IMR-90 (cell line): ENCODE data around the gene PCIF1. TPM values are rescaled to one million over a fixed set of nuclear protein-coding genes. Genes with fewer than 3 reads are reported as not detected.

Experiments
- ATAC-seq: fragments of 200-7000 bp; cut with Tn5 transposase; 2 replicates; pipeline ENCODE4 v1.9.1; 2020; ENCODE audit warnings: low read depth, mild to moderate bottlenecking, moderate library complexity
- BruUV-seq: library from RNA; stranded (reverse); fragments of 400-500 nt; replicated peaks from 2 replicates; lab custom pipeline; 2021; lab: Mats Ljungman, UMichigan
- CTCF ChIA-PET: fragments of 300-600 bp; formaldehyde crosslinking; extraction: SDS; loops from one replicate; lab custom pipeline; 2021; ENCODE audit warnings: antibody characterized with exemption; lab: Yijun Ruan, JAX
- POLR2A ChIA-PET: fragments of 300-600 bp; sonication (Branson Sonifier 250); formaldehyde crosslinking; loops from one replicate; lab custom pipeline; 2022; ENCODE audit warnings: antibody characterized with exemption; ENCODE audit not compliant: unreplicated experiment; lab: Charles Lee
- DNase-seq: peaks from one replicate; pipeline ENCODE4 v3.0.0; 2013
- H2AFZ ChIP-seq: replicated peaks from 2 replicates; pipeline ENCODE3; 2013; ENCODE audit warnings: low read length, mild to moderate bottlenecking; ENCODE audit not compliant: poor library complexity
- H2AK5ac ChIP-seq: 2 replicates; pipeline ENCODE4 v1.6.1; 2013; ENCODE audit warnings: low read depth, low read length, inconsistent platforms
- H2AK9ac ChIP-seq: replicated peaks from 2 replicates; pipeline ENCODE3; 2013; ENCODE audit warnings: mild to moderate bottlenecking, low read depth, low read length, moderate library complexity; ENCODE audit not compliant: poor library complexity
- H2BK120ac ChIP-seq: 2 replicates; pipeline ENCODE4 v1.6.1; 2013; ENCODE audit warnings: low read depth, low read length, inconsistent platforms
- H2BK15ac ChIP-seq: 3 replicates; pipeline ENCODE4 v1.6.1; 2013; ENCODE audit warnings: low read depth, low read length, inconsistent platforms
- H2BK20ac ChIP-seq: 2 replicates; pipeline ENCODE4 v1.6.1; 2013; ENCODE audit warnings: low read depth, mild to moderate bottlenecking, inconsistent platforms, low read length, moderate library complexity
- H2BK5ac ChIP-seq: 2 replicates; pipeline ENCODE4 v1.6.1; 2013; ENCODE audit warnings: mild to moderate bottlenecking, low read depth, low read length, inconsistent platforms; ENCODE audit not compliant: poor library complexity, severe bottlenecking
- H3K14ac ChIP-seq: replicated peaks from 2 replicates; pipeline ENCODE4 v1.6.1; 2013; ENCODE audit warnings: low read depth, low read length, inconsistent platforms
- H3K18ac ChIP-seq: 2 replicates; pipeline ENCODE4 v1.6.1; 2013; ENCODE audit warnings: low read depth, low read length, control low read depth
- H3K23ac ChIP-seq: 2 replicates; pipeline ENCODE4 v1.6.1; 2013; ENCODE audit warnings: low read depth, low read length, inconsistent platforms
- H3K27ac ChIP-seq: 2 replicates; pipeline ENCODE4 v1.5.1; 2013; ENCODE audit warnings: mild to moderate bottlenecking, control low read depth, low read length; ENCODE audit not compliant: insufficient read depth
- H3K27me3 ChIP-seq: 2 replicates; pipeline ENCODE4 v1.6.1; 2013; ENCODE audit warnings: low read length; ENCODE audit not compliant: control insufficient read depth, insufficient read depth
- H3K36me3 ChIP-seq: 2 replicates; pipeline ENCODE4 v1.6.1; 2013; ENCODE audit warnings: low read length, mixed read lengths; ENCODE audit not compliant: control insufficient read depth, insufficient read depth
- H3K4ac ChIP-seq: 2 replicates; pipeline ENCODE4 v1.6.1; 2013; ENCODE audit warnings: low read depth, low read length, inconsistent platforms
- H3K4me1 ChIP-seq: 2 replicates; pipeline ENCODE4 v1.6.1; 2013; ENCODE audit warnings: low read length, mixed read lengths; ENCODE audit not compliant: control insufficient read depth, insufficient read depth
- H3K4me2 ChIP-seq: 2 replicates; pipeline ENCODE4 v1.6.1; 2013; ENCODE audit warnings: low read depth, mild to moderate bottlenecking, control low read depth, low read length, moderate library complexity
- H3K4me3 ChIP-seq: 2 replicates; pipeline ENCODE4 v1.5.1; 2013; ENCODE audit warnings: low read depth, mild to moderate bottlenecking, control low read depth, low read length, moderate library complexity; ENCODE audit not compliant: insufficient read depth
- H3K56ac ChIP-seq: 2 replicates; pipeline ENCODE4 v1.6.1; 2013; ENCODE audit warnings: low read length, inconsistent platforms; ENCODE audit not compliant: insufficient read depth; ENCODE audit errors: extremely low read depth
- H3K79me1 ChIP-seq, 2 experiments: 2 replicates each; pipeline ENCODE4 v1.6.1; 2013; ENCODE audit warnings: low read length in 2 of 2, inconsistent platforms in 1 of 2, low read depth in 1 of 2
- H3K9ac ChIP-seq: 2 replicates; pipeline ENCODE4 v1.6.1; 2013; ENCODE audit warnings: low read depth, low read length, control low read depth
- H3K9me1 ChIP-seq: 2 replicates; pipeline ENCODE4 v1.6.1; 2013; ENCODE audit warnings: low read length, inconsistent platforms; ENCODE audit not compliant: insufficient read depth
- H3K9me3 ChIP-seq: 2 replicates; pipeline ENCODE4 v1.6.1; 2013; ENCODE audit warnings: low read length; ENCODE audit not compliant: control insufficient read depth, insufficient read depth
- H4K20me1 ChIP-seq: 2 replicates; pipeline ENCODE4 v1.6.1; 2013; ENCODE audit warnings: low read length, inconsistent platforms; ENCODE audit not compliant: insufficient read depth
- H4K5ac ChIP-seq: 2 replicates; pipeline ENCODE4 v1.6.1; 2013; ENCODE audit warnings: mild to moderate bottlenecking, low read depth, low read length, control low read depth
- H4K8ac ChIP-seq, 2 experiments: 2 replicates each; pipeline ENCODE4 v1.6.1; 2013; ENCODE audit warnings: low read depth in 2 of 2, low read length in 2 of 2, control low read depth in 1 of 2, inconsistent platforms in 1 of 2
- H4K91ac ChIP-seq: 2 replicates; pipeline ENCODE4 v1.6.1; 2013; ENCODE audit warnings: low read depth, low read length, inconsistent platforms; ENCODE audit not compliant: insufficient read depth
- NFE2L2 ChIP-seq: fragments of 150-350 bp; IDR thresholded peaks from 2 replicates; pipeline ENCODE4 v1.6.1; 2016; ENCODE audit warnings: low read depth, mild to moderate bottlenecking, low read length
- POLR2A ChIP-seq: IDR thresholded peaks from 2 replicates; pipeline ENCODE4 v1.6.1; 2012; ENCODE audit warnings: mild to moderate bottlenecking, low read depth, low read length
- WGBS, 2 experiments: methylation state at CpG; one replicate each; pipeline versions ENCODE4 v1.1.5 to v1.1.7; 2013; ENCODE audit warnings: missing lambda C conversion rate in 2 of 2; ENCODE audit not compliant: insufficient read length in 1 of 2; ENCODE audit errors: extremely low coverage in 2 of 2; 5-methylcytosine and 5-hydroxymethylcytosine counted together
- dilution Hi-C: fragments of 300-500 bp; cut with HindIII; formaldehyde crosslinking; loops from one replicate; pipeline ENCODE4 v1.14.3; 2018; ENCODE audit warnings: low sequenced_read_pairs; ENCODE audit not compliant: unreplicated experiment
- in situ Hi-C: fragments of 300-500 bp; cut with MboI; formaldehyde crosslinking; loops from 3 replicates; pipeline ENCODE4 v1.14.3; 2019; ENCODE audit warnings: low sequenced_read_pairs, inconsistent platforms, mixed read lengths
- intact Hi-C: fragments of 100-400 bp; cut with micrococcal nuclease; formaldehyde crosslinking; loops from 2 replicates; pipeline ENCODE4 v1.10.0; 2022
- polyA plus RNA-seq, 3 experiments: library from polyadenylated mRNA; depleted of rRNA; stranded (reverse); fragments of >200 nt; gene quantifications; 2 replicates each; pipeline ENCODE4 v1.2.3, GENCODE V29; 2012; ENCODE audit warnings: low replicate concordance in 1 of 3
- total RNA-seq: library from RNA; depleted of rRNA; stranded (reverse); fragments of >200 nt; gene quantifications from 2 replicates; pipeline ENCODE4 v1.2.3, GENCODE V29; 2012
- TF ChIP-seq, protein P1 (sequence below): conservative IDR thresholded peaks from 2 replicates; pipeline ENCODE4 v1.5.1; 2012; ENCODE audit warnings: mild to moderate bottlenecking, low read depth, low read length, improper control_type of control experiment

Gene PCIF1
- total and polyA plus RNA-seq, 2 of the 4 experiments (the other 2 are of a cell fraction) = 5.4 to 18.3 TPM

- H2AFZ ChIP-seq = no peak overlapping the region
- H3K79me1 ChIP-seq = peaks cover 5% of the 10 kb centered on the region in 2 experiments; a peak in 2 of 4 replicates
- peaks cover 7% of the 10 kb centered on the region; the same call in 1 of the 2 replicates for H3K9me1 ChIP-seq
- no peak overlapping the region for H2BK20ac ChIP-seq
- in situ Hi-C loops (no loop called here), dilution Hi-C loops (no loop called here), intact Hi-C loops (no loop called here)
- H3K4me2 ChIP-seq = no peak overlapping the region
- H3K56ac ChIP-seq = no peak overlapping the region
- no TSS peak for BruUV-seq
- H3K23ac ChIP-seq = no peak overlapping the region
- H3K27ac ChIP-seq = no peak overlapping the region
- CTCF ChIA-PET = no interaction called here
- H3K4me3 ChIP-seq = no peak overlapping the region
- H3K36me3 ChIP-seq = peaks cover 67% of the 10 kb centered on the region
- no peak overlapping the region for H3K9ac ChIP-seq
- POLR2A ChIA-PET = interaction anchor here (0.5 kb wide), 1 partner anchor 22 kb away, joined by 7 read pairs; no protein-coding TSS in a partner anchor
- H3K4me1 ChIP-seq = no peaks in the 10 kb centered on the region
- no peak overlapping the region for H4K8ac ChIP-seq
- no peaks in the 10 kb centered on the region for H3K27me3 ChIP-seq
- 78% methylated on average over 6 of the region's 19 CpGs; no CpG with 5 or more reads in 1 of the 2 experiments for whole genome bisulfite sequencing, 2 experiments
- no peak overlapping the region for H2AK9ac ChIP-seq
- H3K18ac ChIP-seq = no peak overlapping the region
- no peak overlapping the region for H2AK5ac ChIP-seq
- H4K20me1 ChIP-seq = no peaks in the 10 kb centered on the region
- no peaks in the 10 kb centered on the region for H3K9me3 ChIP-seq
- H2BK120ac ChIP-seq = no peak overlapping the region
- no peak overlapping the region for H4K5ac ChIP-seq
- H2BK5ac ChIP-seq = no peak overlapping the region
- no peak for DNase-seq
- no peak overlapping the region for H2BK15ac ChIP-seq
- no peak overlapping the region for H3K4ac ChIP-seq
- no peak overlapping the region for H4K91ac ChIP-seq
- H3K14ac ChIP-seq = no peak overlapping the region
- ATAC-seq = no peak
- TF ChIP-seq, protein P1, sequence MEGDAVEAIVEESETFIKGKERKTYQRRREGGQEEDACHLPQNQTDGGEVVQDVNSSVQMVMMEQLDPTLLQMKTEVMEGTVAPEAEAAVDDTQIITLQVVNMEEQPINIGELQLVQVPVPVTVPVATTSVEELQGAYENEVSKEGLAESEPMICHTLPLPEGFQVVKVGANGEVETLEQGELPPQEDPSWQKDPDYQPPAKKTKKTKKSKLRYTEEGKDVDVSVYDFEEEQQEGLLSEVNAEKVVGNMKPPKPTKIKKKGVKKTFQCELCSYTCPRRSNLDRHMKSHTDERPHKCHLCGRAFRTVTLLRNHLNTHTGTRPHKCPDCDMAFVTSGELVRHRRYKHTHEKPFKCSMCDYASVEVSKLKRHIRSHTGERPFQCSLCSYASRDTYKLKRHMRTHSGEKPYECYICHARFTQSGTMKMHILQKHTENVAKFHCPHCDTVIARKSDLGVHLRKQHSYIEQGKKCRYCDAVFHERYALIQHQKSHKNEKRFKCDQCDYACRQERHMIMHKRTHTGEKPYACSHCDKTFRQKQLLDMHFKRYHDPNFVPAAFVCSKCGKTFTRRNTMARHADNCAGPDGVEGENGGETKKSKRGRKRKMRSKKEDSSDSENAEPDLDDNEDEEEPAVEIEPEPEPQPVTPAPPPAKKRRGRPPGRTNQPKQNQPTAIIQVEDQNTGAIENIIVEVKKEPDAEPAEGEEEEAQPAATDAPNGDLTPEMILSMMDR = no peak
- TF ChIP-seq POLR2A (no peak), NFE2L2 (no peak)
These were observed 22.8 kb downstream of the PCIF1 start for GRCh38 chr20:45957021-45957941.
